Activated CD4-positive, alpha-beta memory T cell treated with anti-CD3 and anti-CD28 coated beads, Interleukin-2, amount 10 ng/mL, durations not matched to agents 7 days and 5 days (primary cell): ENCODE results near the gene TGFBR2. TPM values are rescaled to one million over a fixed set of nuclear protein-coding genes. Genes with fewer than 3 reads are reported as not detected.
A peak's percentile ranks its signal among the peaks of the same experiment; 100 is the strongest.

Experiments used
- CTCF ChIA-PET: fragments of 350-600 bp; sonication (Branson Sonifier 250); formaldehyde crosslinking; loops from one replicate; lab custom pipeline; 2021; ENCODE audit warnings: antibody characterized with exemption, inconsistent platforms; lab: Charles Lee
- POLR2A ChIA-PET: fragments of 350-600 bp; sonication (Branson Sonifier 250); formaldehyde crosslinking; loops from one replicate; lab custom pipeline; 2021; ENCODE audit warnings: antibody characterized with exemption; lab: Charles Lee
- DNase-seq: peaks from one replicate; pipeline ENCODE4 v3.0.0-alpha.2; 2020
- H3K27ac Mint-ChIP-seq: one replicate; pipeline ENCODE4 v1.8.0; 2021; ENCODE audit warnings: mild to moderate bottlenecking, mixed read lengths
- H3K27me3 Mint-ChIP-seq: one replicate; pipeline ENCODE4 v1.8.0; 2021; ENCODE audit warnings: mixed read lengths
- H3K36me3 Mint-ChIP-seq: one replicate; pipeline ENCODE4 v1.8.0; 2021; ENCODE audit warnings: low read depth, mixed read lengths
- H3K4me1 Mint-ChIP-seq: one replicate; pipeline ENCODE4 v1.8.0; 2021; ENCODE audit warnings: mixed read lengths
- H3K4me3 Mint-ChIP-seq: one replicate; pipeline ENCODE4 v1.8.0; 2021; ENCODE audit warnings: mild to moderate bottlenecking, mixed read lengths
- H3K9me3 Mint-ChIP-seq: one replicate; pipeline ENCODE4 v1.8.0; 2021; ENCODE audit warnings: mixed read lengths
- total RNA-seq, 2 experiments: library from RNA; stranded (reverse); gene quantifications; one replicate each; pipeline ENCODE4 v1.2.3, GENCODE V29; 2021

TGFBR2 gene
- total RNA-seq, 2 experiments from 2014 or later: 60.1 to 60.8 TPM

DNA sequence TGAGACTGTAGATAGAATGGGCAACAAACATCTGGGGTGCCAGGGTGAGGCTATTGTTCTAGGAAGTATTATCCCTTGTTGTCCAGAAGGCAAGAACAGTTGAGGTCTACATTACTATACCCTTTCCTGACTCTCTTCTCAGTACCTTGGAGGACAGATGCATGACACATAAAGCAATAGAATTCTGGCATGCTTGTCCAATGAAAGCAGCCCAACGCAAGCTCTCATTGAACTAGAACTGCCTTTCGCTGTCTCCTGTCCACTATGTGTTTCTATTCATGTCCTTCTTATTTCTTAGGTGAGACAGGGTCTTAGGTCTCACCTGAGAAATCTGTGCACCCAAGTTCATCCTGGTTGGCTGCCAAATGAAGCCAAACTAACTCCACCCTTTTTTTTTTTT, 68.6 kb downstream of the TGFBR2 start:
- ChIA-PET POLR2A (no interaction called here), CTCF (interaction anchor here (2.0 kb wide), 1 partner anchor 18 kb away, joined by 6 read pairs; no protein-coding TSS in a partner anchor)
- no peak overlapping the region for H3K27ac Mint-ChIP-seq
- no peak overlapping the region for H3K4me3 Mint-ChIP-seq
- H3K4me1 Mint-ChIP-seq: peaks cover 74% of the 10 kb centered on the region
- peaks cover 96% of the 10 kb centered on the region for H3K36me3 Mint-ChIP-seq
- DNase-seq: no peak
- H3K27me3 Mint-ChIP-seq: no peaks in the 10 kb centered on the region
- no peaks in the 10 kb centered on the region for H3K9me3 Mint-ChIP-seq

DNA sequence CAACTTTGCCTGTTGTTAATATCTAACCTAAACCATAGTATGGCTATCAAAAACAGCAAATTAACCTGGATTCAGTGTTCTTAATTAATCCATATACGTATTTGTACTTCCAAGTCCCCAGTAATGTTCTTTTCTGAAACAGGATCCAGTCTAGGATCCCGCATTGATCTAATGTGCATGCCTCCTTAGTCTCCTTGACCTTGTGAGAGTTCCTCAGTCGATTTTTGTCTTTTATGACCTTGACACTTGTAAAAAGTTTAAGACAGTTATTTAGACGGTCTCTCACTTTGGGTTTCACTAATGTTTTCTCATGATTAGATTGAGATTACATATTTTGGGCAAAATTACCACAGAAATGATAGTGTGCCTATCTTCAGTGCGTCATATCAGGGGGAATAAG, 69.4 kb downstream of the TGFBR2 start:
- Mint-ChIP-seq H3K27me3 (no peaks in the 10 kb centered on the region), H3K36me3 (peaks cover 96% of the 10 kb centered on the region), H3K27ac (no peak overlapping the region), H3K4me1 (peaks cover 77% of the 10 kb centered on the region), H3K9me3 (no peaks in the 10 kb centered on the region), H3K4me3 (no peak overlapping the region)
- ChIA-PET POLR2A (interaction anchor here (1.0 kb wide), 1 partner anchor 10 kb away, joined by 3 read pairs; no protein-coding TSS in a partner anchor), CTCF (no interaction called here)
- DNase-seq: no peak

DNA sequence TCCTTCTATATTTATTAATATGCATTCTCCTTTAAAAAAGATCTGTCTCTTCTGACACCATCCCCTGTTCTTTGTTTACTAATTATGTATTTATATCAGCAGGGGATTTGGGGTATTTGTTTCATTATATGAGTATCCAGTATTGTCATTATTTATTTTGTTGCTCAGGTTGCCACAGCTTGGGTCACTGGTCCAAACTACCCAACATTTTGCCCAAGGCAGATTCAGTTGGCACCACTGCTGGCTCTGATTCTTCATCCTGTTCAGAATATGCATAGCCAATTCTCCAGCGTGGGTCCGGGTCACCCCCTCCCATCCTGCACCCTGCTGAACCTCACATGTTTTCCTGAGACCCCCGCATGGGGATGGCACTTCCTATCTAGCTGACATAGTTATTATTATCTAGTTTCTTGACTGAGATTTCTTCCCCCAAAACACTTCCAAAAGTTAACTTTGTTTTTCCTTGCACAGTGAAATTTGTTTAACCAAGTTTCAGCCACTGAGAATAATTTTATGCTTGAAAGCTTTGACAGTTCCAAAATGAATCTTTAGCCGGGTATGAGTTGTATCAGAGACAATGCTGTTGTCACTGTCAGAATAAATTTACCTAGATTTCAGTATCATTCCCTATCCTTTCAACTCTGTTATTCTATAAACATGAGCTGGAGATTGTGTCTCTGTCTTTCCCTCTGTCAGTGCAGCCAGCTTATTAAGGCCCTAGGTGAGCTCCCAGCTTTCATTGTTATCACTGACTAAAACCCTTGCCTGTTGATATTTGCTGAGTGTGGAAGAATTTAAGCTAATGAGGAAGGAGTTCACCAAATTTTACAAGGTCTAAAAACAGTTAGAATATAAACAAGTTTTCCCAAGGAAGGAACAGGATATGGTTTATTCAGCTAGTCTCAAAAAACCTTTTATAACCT, 70.3 kb downstream of the TGFBR2 start:
- no peak for DNase-seq
- H3K27ac Mint-ChIP-seq: peak overlapping the region; percentile 11
- no peaks in the 10 kb centered on the region for H3K27me3 Mint-ChIP-seq
- H3K4me1 Mint-ChIP-seq: peaks cover 77% of the 10 kb centered on the region
- POLR2A ChIA-PET: interaction anchor here (1.0 to 1.7 kb wide), 2 partner anchors 9 to 10 kb away, joined by 3 to 5 read pairs; no protein-coding TSS in a partner anchor
- H3K36me3 Mint-ChIP-seq: peaks cover 95% of the 10 kb centered on the region
- no peaks in the 10 kb centered on the region for H3K9me3 Mint-ChIP-seq
- CTCF ChIA-PET: interaction anchor here (1.0 to 1.2 kb wide), 4 partner anchors 14 to 477 kb away, joined by 3 to 4 read pairs (median 4); partner anchors contain the start of gene TGFBR2
- H3K4me3 Mint-ChIP-seq: no peak overlapping the region

DNA sequence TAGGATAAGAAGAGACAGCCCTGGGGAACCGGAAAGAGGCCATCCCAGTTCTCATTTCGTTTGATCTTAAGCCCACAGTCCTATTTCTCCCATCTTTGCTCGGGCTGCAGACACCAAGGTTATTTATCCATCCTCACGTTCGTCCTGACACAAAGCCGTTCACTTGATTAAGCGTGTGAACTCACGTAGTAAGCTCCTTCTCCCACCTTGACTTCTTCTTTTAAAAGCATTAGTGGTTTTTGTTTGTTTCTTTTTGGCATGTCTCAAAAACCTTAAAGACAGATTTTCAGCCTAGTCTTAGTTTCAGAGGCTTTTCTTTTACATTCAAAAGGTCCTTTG, 70.9 kb downstream of the TGFBR2 start:
- no peak for DNase-seq
- ChIA-PET POLR2A (interaction anchor here (0.6 to 1.7 kb wide), 2 partner anchors 10 to 66 kb away, joined by 3 to 5 read pairs; no protein-coding TSS in a partner anchor), CTCF (interaction anchor here (1.0 to 1.2 kb wide), 4 partner anchors 15 to 478 kb away, joined by 3 to 4 read pairs (median 4); partner anchors contain the start of gene TGFBR2)
- Mint-ChIP-seq H3K9me3 (no peaks in the 10 kb centered on the region), H3K36me3 (peaks cover 95% of the 10 kb centered on the region), H3K4me3 (no peak overlapping the region), H3K4me1 (peaks cover 78% of the 10 kb centered on the region), H3K27ac (no peak overlapping the region), H3K27me3 (no peaks in the 10 kb centered on the region)

DNA sequence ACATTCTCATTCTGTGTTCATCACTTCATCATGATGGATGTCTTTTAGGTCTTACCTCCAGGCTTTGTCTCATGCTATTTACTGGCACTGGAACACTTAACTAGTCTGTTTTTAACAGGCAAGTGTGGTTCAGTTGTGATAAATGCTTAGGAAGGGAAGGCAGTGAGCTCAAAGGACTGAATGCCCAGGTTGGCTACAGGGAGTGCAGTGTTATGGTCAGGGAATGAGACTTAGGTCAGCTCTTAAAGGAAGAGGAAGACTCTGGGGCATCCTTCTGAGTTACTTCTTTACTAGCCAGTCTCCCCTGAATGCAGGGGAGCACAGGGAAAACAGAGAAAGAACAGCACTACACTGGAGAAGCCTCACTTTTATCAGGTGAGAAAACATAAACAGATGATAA, 72.6 kb downstream of the TGFBR2 start:
- Mint-ChIP-seq H3K9me3 (no peaks in the 10 kb centered on the region), H3K4me1 (peaks cover 79% of the 10 kb centered on the region), H3K27me3 (no peaks in the 10 kb centered on the region), H3K27ac (no peak overlapping the region), H3K4me3 (no peak overlapping the region), H3K36me3 (peaks cover 93% of the 10 kb centered on the region)
- no peak for DNase-seq
- ChIA-PET POLR2A (interaction anchor here (0.9 to 1.4 kb wide), 6 partner anchors 12 to 63 kb away, joined by 3 to 5 read pairs (median 4); no protein-coding TSS in a partner anchor), CTCF (interaction anchor here (1.1 to 1.2 kb wide), 2 partner anchors 14 to 83 kb away, joined by 3 read pairs; no protein-coding TSS in a partner anchor)

DNA sequence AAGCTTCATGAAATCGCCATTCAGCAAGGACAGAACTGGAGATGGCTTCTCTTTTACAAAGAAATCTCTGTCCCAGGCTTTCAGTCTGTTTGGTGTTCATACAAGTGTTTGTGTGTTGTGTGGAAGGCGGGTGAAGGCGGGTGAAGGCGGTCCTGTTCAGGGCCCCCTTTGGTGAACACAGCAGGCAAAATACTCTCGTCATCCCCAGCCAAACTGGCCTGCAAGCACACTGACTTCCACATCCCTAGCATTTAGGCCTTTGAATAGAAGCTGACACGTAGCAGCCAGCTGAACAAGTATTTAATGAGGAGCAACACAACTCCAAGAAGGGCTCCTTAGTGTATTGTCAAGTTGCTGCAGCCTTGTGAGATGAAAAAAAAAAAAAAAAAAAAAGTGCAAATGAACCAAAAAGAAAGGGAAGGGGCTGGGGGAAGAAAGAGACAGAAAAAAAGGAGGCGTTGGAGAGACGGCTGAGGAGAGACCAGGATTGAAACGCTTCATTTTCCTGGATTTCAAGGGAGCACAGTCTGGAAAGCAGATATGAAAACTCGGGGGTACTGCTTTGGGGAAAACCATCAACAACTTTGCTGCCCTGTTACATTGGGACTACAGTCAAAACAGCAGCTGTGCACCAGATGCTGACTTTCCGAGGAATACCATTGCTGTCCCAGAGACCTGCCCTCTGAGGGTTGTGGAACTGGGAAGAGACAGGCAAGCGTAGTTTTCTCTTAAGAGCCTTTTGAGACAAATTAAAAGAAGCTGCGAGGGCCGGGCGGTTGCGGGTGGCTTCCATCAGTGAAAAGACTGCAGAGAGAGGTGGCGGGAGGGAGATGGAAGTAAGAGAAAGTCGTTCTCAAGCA, 74.6 kb downstream of the TGFBR2 start:
- POLR2A ChIA-PET: interaction anchor here (1.2 to 1.6 kb wide), 3 partner anchors 15 to 327 kb away, joined by 3 to 6 read pairs (median 3); no protein-coding TSS in a partner anchor
- Mint-ChIP-seq H3K27ac (peak overlapping the region; percentile 7), H3K4me3 (no peak overlapping the region), H3K9me3 (no peaks in the 10 kb centered on the region), H3K36me3 (peaks cover 93% of the 10 kb centered on the region), H3K27me3 (no peaks in the 10 kb centered on the region), H3K4me1 (peaks cover 79% of the 10 kb centered on the region)
- DNase-seq: no peak
- CTCF ChIA-PET: interaction anchor here (1.1 to 1.4 kb wide), 2 partner anchors 12 to 13 kb away, joined by 3 to 4 read pairs; no protein-coding TSS in a partner anchor

DNA sequence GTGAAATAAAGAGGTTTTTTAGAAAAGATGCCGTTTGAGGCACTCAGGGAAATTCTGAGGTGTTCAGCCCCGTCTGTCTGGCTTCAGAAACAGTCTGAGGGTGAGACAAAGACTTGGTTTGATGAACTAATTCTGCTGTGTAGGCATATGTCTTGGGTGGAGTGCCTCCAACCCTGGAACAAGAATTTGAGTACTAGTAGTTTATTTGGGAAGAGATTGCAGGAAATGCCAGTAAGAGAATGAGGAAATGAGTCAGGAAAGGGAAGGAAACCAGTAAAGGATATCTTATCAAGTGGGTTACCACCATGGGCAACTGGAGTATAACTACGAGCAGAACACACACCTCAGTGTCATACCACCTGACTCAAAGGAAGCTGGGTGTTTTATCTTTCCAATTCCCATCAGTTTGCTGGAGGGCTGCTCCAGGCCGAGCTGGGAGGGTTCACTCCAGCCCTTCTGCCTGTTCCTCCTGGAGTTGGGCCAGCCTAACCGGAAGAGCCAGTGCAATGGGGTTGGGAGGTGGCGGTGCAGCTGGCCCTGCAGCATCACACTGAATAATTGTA, 75.3 kb downstream of the TGFBR2 start:
- POLR2A ChIA-PET: interaction anchor here (0.6 to 1.6 kb wide), 5 partner anchors 14 to 328 kb away, joined by 3 to 6 read pairs (median 3); no protein-coding TSS in a partner anchor
- peak overlapping the region; percentile 7 for H3K27ac Mint-ChIP-seq
- no peak for DNase-seq
- no peaks in the 10 kb centered on the region for H3K27me3 Mint-ChIP-seq
- H3K4me3 Mint-ChIP-seq: no peak overlapping the region
- CTCF ChIA-PET: interaction anchor here (1.4 kb wide), 1 partner anchor 12 kb away, joined by 4 read pairs; no protein-coding TSS in a partner anchor
- H3K36me3 Mint-ChIP-seq: peaks cover 92% of the 10 kb centered on the region
- peaks cover 78% of the 10 kb centered on the region for H3K4me1 Mint-ChIP-seq
- H3K9me3 Mint-ChIP-seq: no peaks in the 10 kb centered on the region

DNA sequence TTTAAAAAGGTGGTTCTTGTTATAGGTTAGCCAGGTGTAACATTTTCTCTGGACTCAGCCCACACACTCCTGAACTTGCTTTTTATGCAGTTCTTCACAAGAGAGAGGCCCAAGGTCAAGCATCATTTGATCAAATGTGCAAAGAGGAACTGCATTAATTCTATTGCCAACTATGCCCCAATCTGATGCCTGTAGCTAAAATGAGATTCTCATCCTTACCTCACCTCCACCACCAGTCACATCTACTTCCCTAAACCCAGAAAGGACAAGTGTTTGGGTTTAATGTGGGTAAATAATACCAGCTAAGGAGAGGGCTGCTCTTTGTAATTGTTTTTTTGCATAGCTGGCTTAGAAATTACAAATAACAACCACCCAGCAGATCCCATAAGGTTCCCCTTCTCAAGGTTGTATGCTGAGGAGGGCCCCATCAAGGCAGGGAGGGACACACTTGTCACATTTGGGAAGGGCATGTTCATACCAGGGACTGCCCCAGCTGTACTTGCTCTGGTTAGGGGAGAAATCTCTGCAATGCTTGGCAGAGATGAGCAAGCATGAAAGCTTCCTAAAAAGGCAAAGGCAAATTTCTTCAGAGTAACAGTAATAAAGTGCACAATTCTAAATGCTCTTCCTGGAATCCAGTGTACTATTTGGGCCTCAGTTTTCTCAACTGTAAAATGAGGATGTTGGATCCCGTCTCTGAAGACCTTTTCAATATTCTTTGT, 76.2 kb downstream of the TGFBR2 start:
- ChIA-PET POLR2A (interaction anchor here (0.6 to 1.6 kb wide), 4 partner anchors 17 to 329 kb away, joined by 3 to 6 read pairs (median 4); no protein-coding TSS in a partner anchor), CTCF (no interaction called here)
- peaks cover 77% of the 10 kb centered on the region for H3K4me1 Mint-ChIP-seq

DNA sequence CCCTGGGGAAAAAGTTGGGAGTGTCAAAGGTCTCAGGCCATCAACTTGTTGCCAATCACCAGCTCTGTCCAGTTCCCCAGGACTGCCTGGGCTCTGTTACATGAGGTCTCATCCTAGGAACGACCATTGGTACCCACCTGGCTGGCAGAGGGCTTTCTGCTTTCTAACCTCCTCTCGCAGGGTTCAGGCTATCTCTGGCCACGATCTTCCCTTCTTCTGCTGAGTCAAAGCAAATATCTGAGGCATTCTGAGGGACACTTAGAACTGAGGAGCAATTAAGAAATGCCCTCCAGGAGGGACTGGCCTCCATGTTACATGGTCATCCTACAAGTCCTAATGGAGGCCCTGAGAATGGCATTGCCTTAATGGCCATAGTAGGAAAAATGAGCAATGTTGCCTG, 77.4 kb downstream of the TGFBR2 start:
- Mint-ChIP-seq H3K27me3 (no peaks in the 10 kb centered on the region), H3K36me3 (peaks cover 91% of the 10 kb centered on the region), H3K27ac (no peak overlapping the region), H3K9me3 (no peaks in the 10 kb centered on the region), H3K4me3 (no peak overlapping the region), H3K4me1 (peaks cover 81% of the 10 kb centered on the region)
- ChIA-PET POLR2A (no interaction called here), CTCF (interaction anchor here (0.5 kb wide), 1 partner anchor 15 kb away, joined by 4 read pairs; no protein-coding TSS in a partner anchor)
- no peak for DNase-seq

More for the DNA sequence above, 76.2 kb downstream of the TGFBR2 start:
- H3K27ac Mint-ChIP-seq: peak overlapping the region; percentile 51
- H3K4me3 Mint-ChIP-seq: no peak overlapping the region
- H3K36me3 Mint-ChIP-seq: peaks cover 91% of the 10 kb centered on the region
- DNase-seq: no peak
- H3K27me3 Mint-ChIP-seq: no peaks in the 10 kb centered on the region
- no peaks in the 10 kb centered on the region for H3K9me3 Mint-ChIP-seq

DNA sequence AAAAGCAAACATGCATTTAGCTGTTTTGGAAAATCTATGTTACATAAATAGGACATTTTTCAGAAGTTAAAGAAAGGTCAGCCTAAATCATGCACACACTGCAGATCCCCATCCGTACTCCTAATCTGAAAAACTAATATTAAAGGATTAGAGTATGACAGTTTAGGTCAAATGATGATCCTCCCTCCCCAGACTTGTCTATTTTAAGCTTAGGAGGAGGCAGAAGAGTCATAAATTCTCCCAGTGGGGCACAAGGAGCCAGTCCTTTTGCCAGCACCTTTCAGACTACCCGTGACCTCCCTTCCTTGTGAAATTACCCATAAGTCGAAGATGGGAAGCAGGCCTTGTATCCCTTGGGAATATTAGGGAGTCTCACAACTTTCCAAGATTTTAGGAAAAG, 78.0 kb downstream of the TGFBR2 start:
- POLR2A ChIA-PET: no interaction called here
- H3K4me1 Mint-ChIP-seq: peaks cover 83% of the 10 kb centered on the region
- peaks cover 91% of the 10 kb centered on the region for H3K36me3 Mint-ChIP-seq

DNA sequence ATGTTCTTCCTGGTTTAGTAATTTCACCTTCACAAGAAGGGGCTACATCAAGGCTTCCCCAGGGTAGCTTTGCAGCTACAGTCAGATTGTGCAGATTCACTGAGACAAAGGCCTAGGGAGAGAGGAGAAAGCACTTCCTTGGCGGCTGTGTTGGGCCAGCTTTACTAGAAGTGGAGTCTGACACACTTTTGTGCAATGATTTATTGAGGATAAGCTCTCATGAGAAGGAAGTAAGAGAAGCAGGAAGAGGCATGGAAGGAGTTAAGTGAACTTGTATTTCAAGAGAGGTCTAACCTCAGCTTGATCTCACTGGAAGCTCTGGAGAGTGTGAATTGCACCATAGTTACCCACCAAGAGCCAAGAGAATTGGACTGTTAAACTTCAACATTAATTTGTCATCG, 78.9 kb downstream of the TGFBR2 start:
- H3K27ac Mint-ChIP-seq: peak overlapping the region; percentile 53
- ChIA-PET CTCF (interaction anchor here (1.1 kb wide), 1 partner anchor 26 kb away, joined by 3 read pairs; no protein-coding TSS in a partner anchor), POLR2A (interaction anchor here (0.7 kb wide), 1 partner anchor 9 kb away, joined by 3 read pairs; no protein-coding TSS in a partner anchor)
- DNase-seq: no peak
- peaks cover 86% of the 10 kb centered on the region for H3K4me1 Mint-ChIP-seq
- H3K27me3 Mint-ChIP-seq: no peaks in the 10 kb centered on the region
- H3K9me3 Mint-ChIP-seq: no peaks in the 10 kb centered on the region
- no peak overlapping the region for H3K4me3 Mint-ChIP-seq
- peaks cover 92% of the 10 kb centered on the region for H3K36me3 Mint-ChIP-seq

More for the DNA sequence above, 78.0 kb downstream of the TGFBR2 start:
- no peak overlapping the region for H3K4me3 Mint-ChIP-seq
- H3K9me3 Mint-ChIP-seq: no peaks in the 10 kb centered on the region
- H3K27me3 Mint-ChIP-seq: no peaks in the 10 kb centered on the region
- no peak overlapping the region for H3K27ac Mint-ChIP-seq
- CTCF ChIA-PET: no interaction called here
- no peak for DNase-seq
